ENCODE measurements around the gene KYAT1.
A peak's percentile ranks its signal among the peaks of the same experiment; 100 is the strongest.

Gene KYAT1

DNA sequence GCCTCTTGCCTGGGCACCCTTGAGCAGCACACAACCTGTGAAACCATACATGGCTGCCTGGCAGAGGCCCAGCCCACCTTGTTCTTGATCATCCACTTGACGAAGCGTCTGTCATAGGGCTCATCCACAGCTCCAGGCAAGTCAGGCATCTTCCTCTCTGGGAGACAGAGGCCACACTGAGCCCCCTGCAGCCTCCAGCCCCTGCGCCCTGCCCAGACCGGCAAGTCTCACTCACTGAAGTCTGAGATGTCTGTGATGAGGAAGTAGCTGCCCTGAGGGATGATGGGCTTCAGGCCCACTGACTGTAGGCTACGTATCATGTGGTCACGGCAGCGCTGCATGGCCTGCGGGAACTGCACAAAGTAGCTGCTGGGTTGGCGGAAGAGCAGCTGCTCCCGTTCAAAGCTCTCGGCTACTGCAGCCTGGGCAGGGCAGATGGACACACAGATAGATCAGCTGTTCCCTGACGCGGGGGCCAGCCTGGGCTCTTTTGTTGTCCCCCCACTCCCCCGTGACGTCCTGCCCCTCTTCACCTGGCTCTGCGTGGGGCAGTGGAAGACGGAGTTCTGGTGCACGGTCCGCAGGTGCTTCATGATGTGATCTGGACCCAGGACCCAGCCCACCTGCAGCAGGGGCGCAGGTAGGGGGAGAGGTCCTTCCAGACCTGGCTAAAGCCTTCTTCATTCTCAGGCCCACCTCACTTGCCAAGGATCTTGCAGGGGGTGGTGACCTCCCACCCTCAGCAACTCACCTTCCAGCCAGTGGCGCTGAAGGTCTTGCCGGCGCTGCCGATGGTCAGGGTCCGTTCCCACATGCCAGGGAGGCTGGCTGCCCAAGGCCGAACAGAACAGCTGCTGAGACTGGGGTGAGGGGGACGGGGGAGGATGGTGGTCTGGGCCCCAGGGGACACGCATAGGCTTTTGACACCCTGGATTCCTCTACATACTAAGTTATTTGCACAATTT lies 46.2 kb downstream of the KYAT1 start:
- DNase-seq: no peak

DNA sequence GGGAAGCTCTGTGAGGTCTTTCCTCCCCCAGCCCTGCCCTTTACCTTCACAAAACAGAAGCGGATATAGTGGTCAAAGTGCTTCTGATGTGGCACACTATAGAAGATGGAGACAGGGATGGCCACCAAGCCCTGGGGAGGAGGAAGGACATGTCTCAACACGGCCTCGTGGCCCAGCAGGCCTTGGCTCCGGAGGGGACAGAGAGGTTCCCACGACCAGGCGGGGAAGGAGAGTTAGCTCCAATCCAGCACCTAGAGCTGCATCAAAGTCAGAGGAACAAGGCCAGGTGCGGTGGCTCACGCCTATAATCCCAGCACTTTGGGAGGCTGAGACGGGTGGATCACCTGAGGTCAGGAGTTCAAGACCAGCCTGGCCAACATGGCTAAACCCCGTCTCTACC lies 48.1 kb downstream of the KYAT1 start:
- no peak for DNase-seq

GRCh38 chr9:128829477-128830251 lies 52.1 kb downstream of the KYAT1 start, which contains the start of gene SPOUT1:
TSS of gene SPOUT1 (minus strand) at chr9:128829794. CDS start at chr9:128829780, 14 bp downstream.
- DNase-seq: peak; percentile 91 to 95

GRCh38 chr9:128828719-128829452 lies 52.9 kb downstream of the KYAT1 start:
- DNase-seq: no peak

- DNase-seq: no peak
These were observed 53.5 kb downstream of the KYAT1 start for GRCh38 chr9:128828267-128828666.

DNA sequence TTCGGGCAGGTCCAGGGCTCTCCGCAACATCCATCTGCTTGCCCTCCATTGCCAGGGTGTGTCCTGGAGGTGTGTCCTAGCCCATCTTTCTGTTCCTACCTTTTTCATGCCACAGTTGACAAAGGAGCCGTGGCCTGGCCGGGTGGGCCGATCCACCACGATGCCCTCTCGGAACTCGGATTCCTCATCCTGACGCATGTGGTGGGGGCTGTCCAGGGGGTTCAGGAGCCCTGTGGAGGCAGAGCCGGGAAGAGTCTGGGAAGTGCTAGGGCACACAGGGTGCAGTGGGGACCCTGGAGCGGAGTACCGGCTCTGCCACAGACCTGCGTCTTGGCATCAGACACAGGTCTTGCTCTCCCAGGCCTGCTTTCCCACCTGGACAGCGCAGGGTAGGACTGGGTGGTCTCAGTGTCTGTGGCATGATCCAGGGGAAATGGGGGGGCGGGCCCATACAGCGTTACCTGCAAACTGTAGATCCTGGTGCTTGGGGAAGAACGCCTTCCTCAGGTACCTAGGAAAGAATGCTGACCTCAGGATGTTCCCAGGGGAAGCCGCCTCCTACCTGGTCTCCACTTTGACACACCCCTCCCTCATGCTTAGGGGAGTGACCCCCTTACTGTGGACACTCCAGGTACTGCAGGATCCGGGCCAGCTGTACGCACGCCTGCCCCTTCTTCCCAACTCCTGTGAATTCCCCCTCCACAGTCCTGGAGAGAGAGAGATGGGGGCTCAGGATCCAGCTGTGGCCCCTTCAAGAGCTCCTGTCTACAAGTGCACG lies 55.6 kb downstream of the KYAT1 start:
- DNase-seq: no peak

DNA sequence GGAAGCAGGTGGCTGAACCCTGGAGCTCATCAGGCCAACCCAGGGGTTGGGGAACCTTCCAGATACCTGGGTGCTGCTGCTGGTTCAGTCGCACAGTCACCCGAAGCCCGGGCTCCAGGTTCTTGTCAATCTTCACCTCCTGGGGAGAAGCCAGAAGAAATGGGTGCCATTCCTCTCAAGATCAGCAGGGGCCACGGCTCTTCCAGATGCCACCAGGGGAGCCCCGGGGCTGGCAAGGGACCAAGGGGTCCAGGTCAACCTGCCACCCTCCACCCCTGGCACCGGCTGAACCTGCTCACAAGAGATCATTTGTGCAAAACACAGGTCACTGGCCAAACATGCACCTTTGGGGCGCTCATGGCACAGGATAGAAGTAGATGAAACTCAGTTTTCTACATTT lies 56.8 kb downstream of the KYAT1 start:
- DNase-seq: no peak

- no peak for DNase-seq
These were observed 57.8 kb downstream of the KYAT1 start for GRCh38 chr9:128823903-128824406.

DNA sequence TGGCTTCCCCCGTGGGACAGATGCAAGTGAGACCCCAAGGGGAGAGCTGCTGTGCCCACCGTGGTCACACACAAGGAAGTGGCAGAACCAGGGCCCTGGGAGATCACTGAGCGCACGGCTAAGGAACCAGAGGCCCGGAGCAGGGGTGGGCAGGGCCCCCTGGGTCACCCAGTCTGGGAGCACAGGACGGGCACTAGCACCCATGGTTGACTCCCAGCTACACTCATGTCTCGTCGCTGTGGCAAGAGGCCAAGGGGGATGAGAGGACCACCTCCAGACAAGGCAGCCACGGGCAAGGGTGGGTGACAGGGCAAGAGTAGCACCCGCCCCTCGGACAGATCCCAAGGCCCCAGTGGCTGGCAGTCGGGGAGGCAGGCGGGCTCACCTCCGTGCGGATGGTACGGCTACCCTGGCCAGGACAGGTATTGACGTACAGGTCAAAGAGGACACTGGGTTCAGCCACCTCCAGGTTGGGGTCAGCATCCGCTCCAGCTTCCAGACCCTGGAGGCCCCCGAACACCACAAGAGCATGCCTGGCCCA lies 58.3 kb downstream of the KYAT1 start:
- no peak for DNase-seq

GRCh38 chr9:128822407-128823042 lies 59.2 kb downstream of the KYAT1 start:
- no peak for DNase-seq

DNA sequence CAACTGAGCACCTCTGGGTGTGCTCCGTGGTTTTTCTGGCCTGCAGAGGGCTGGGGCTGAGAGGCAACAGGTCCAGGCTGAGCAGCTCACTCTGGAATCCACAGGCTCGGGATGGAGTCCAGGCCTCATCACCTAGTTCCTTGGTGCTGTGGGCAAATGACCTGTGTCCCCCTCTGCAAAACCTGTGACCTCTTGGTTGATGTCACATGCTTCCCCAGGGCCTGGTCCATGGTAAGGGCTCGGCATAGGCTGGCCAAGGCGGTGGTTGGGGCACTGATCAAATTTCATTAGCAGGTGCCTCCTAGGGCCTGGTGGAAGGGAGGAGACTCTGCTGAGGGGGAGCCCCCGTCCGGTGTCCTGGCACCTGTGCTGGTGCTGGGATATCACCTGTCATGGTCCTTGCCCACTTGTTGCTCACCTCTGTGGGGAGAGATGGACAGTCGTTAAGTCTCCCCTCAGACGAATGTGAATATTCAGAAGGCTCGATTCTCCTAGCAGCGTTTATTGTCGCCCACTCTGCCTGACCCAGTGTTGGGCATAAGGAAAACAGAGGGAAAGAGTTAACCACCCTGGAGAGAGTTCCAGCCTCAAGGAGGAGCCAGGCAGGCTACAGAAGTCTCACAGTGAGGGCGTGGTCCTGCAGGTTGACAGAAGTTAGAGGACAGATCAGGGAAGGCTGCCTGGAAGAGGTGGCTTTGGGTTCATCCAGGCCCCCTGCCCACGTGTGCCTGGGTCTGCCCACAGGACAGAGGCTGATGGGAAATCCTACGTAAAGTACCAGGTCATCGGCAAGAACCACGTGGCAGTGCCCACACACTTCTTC lies 60.0 kb downstream of the KYAT1 start:
- no peak for DNase-seq

DNA sequence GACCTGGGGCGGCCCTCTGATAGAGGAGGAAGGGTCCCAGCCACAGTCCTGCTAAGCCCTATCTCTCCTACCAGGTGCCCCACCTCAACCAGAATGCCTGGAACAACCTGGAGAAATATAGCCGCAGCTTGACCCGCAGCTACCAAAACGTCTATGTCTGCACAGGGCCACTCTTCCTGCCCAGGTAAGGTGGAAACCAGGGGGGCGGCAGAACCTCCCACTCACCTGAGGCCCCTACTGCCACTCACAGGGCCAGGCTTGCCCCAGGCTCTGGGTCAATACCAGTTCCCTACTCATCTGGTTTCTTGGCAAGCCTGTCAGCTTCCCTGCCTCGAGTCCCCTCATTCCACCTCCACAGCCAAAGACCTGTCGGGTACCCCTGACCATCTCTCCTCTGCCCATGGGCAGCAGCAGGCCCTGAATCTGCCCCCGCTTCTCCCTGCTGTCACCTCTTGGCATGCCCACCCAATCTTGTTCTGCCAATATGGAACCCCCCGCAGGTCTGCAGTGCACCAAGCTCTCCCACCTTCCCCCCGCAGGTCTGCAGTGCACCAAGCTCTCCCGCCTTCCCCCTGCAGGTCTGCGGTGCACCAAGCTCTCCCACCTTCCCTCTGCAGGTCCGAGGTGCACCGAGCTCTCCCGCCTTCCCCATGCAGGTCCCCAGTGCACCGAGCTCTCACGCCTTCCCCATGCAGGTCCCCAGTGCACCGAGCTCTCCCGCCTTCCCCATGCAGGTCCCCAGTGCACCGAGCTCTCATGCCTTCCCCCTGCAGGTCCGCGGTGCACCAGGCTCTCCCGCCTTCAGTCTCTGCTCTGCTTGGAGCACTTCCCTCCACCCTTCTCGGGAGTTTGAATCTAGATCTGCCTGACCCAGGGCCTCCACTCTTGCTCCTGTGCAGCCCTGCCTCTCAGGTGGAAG lies 60.8 kb downstream of the KYAT1 start:
- DNase-seq: no peak

DNA sequence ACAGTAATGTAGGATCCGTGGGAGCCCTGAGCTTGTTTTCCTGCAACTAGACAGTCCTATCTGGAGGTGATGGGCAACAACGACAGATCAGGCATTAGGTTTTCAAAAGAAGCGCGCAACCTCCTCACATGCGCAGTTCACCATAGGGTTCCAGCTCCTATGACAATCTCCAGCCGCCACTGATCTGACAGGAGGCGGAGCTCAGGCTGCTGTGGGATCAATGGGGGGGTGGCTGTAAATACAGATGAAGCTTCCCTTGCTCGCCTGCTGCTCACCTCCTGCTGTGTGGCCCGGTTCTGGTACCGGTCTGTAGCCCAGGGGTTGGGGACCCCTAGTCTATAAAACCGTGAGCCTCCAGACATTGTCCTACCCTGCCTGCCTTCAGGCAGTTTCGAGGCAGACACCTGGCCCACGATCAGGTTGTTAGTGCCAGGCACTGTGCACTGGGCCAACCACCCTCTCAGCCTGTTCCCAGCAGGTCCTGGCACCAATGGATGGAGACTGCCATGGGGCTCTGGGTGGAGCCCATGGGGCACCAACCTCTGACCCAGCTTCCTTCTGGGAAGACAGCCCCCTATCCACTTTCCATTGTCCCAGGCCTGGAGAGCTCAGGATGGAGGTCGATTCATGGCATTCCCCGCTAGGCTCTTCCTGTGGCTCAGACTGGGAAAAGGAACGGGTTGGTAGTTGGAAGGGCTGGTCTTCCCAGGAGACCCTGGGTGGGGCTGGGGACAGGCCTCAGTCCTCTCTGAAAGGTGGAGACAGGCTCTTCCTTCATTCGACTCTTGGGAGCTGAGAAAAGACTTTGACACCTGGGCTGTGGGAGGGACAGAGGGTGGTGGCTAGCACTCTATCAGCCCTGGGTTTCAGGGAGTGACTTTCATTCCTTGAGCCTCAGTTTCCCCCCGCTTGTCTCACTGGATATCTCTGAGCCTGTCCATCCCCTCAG lies 61.8 kb downstream of the KYAT1 start:
- DNase-seq: no peak

- DNase-seq: peak in 1 of 2 donors; percentile 5
These were observed 62.7 kb downstream of the KYAT1 start for GRCh38 chr9:128818839-128819715.

GRCh38 chr9:128818099-128818838 lies 63.5 kb downstream of the KYAT1 start, which contains the start of gene ENDOG:
TSS of gene ENDOG (plus strand) at chr9:128818500. CDS start at chr9:128818685, 185 bp downstream.
- DNase-seq: peak; percentile 94 to 99

GRCh38 chr9:128810873-128811272 lies 70.9 kb downstream of the KYAT1 start:
- no peak for DNase-seq

Measured in inflammatory macrophage treated with lipopolysaccharide for 1 hour (primary cell).